Measurements from ENCODE around the gene RALB.

The RALB gene

DNA sequence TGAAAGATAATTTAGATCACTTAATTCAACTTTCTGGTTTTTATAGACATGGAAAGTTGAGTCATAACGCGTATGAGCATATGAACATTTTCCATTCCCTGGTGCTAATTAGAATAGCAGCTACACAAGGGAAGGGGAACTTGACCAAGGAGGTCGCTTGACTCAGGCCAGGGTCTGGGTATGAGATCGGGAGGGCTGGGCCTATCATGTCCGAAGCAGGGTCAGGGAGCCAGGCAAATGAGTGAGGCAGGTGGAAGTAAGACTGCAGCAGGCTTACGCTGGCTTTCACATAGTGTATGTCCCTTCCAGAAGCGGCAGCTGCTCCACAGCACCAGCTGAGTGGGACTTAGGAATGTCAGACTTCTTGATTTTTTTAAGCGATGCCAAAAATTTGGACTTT is 14.7 kb downstream of the RALB start:
- DNase-seq (ENCODE audit: extremely low read depth, insufficient read length): no peak
- TF ChIP-seq, protein P1, sequence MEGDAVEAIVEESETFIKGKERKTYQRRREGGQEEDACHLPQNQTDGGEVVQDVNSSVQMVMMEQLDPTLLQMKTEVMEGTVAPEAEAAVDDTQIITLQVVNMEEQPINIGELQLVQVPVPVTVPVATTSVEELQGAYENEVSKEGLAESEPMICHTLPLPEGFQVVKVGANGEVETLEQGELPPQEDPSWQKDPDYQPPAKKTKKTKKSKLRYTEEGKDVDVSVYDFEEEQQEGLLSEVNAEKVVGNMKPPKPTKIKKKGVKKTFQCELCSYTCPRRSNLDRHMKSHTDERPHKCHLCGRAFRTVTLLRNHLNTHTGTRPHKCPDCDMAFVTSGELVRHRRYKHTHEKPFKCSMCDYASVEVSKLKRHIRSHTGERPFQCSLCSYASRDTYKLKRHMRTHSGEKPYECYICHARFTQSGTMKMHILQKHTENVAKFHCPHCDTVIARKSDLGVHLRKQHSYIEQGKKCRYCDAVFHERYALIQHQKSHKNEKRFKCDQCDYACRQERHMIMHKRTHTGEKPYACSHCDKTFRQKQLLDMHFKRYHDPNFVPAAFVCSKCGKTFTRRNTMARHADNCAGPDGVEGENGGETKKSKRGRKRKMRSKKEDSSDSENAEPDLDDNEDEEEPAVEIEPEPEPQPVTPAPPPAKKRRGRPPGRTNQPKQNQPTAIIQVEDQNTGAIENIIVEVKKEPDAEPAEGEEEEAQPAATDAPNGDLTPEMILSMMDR (IDR thresholded peaks at IDR 0.05; ENCODE audit: insufficient read depth, low read length, poor library complexity, severe bottlenecking): no peak
- Histone ChIP-seq H3K27me3 (replicated peaks; ENCODE audit: control insufficient read depth, insufficient read depth, low read length) (no peaks in the 10 kb centered on the region), H3K36me3 (ENCODE audit: control insufficient read depth, insufficient read depth, low read length) (no peaks in the 10 kb centered on the region; the same call in 1 of the 2 replicates), H3K4me3 (replicated peaks; ENCODE audit: low read depth, low read length) (no peak overlapping the region)

GRCh38 chr2:120269076-120269744 is 16.6 kb downstream of the RALB start:
- TF ChIP-seq, protein P1 (IDR thresholded peaks at IDR 0.05; ENCODE audit: insufficient read depth, low read length, poor library complexity, severe bottlenecking): no peak
- no peak overlapping the region for H3K4me3 ChIP-seq (replicated peaks; ENCODE audit: low read depth, low read length)

GRCh38 chr2:120269816-120270215 is 17.2 kb downstream of the RALB start:
- Histone ChIP-seq H3K27me3 (replicated peaks; ENCODE audit: control insufficient read depth, insufficient read depth, low read length) (no peaks in the 10 kb centered on the region), H3K36me3 (ENCODE audit: control insufficient read depth, insufficient read depth, low read length) (no peaks in the 10 kb centered on the region; the same call in 1 of the 2 replicates), H3K4me3 (replicated peaks; ENCODE audit: low read depth, low read length) (no peak overlapping the region)
- TF ChIP-seq, protein P1 (IDR thresholded peaks at IDR 0.05; ENCODE audit: insufficient read depth, low read length, poor library complexity, severe bottlenecking): no peak
- no peak for DNase-seq (ENCODE audit: extremely low read depth, insufficient read length)

More at GRCh38 chr2:120269076-120269744, 16.6 kb downstream of the RALB start:
- no peak for DNase-seq (ENCODE audit: extremely low read depth, insufficient read length)
- Histone ChIP-seq H3K27me3 (replicated peaks; ENCODE audit: control insufficient read depth, insufficient read depth, low read length) (no peaks in the 10 kb centered on the region), H3K36me3 (ENCODE audit: control insufficient read depth, insufficient read depth, low read length) (no peaks in the 10 kb centered on the region; the same call in 1 of the 2 replicates)

- Histone ChIP-seq H3K27me3 (replicated peaks; ENCODE audit: control insufficient read depth, insufficient read depth, low read length) (no peaks in the 10 kb centered on the region), H3K4me3 (replicated peaks; ENCODE audit: low read depth, low read length) (no peak overlapping the region), H3K36me3 (ENCODE audit: control insufficient read depth, insufficient read depth, low read length) (no peaks in the 10 kb centered on the region; the same call in 1 of the 2 replicates)
- no peak for DNase-seq (ENCODE audit: extremely low read depth, insufficient read length)
- TF ChIP-seq, protein P1 (IDR thresholded peaks at IDR 0.05; ENCODE audit: insufficient read depth, low read length, poor library complexity, severe bottlenecking): no peak
These were observed 19.2 kb downstream of the RALB start for GRCh38 chr2:120271711-120272379.

GRCh38 chr2:120272763-120273481 is 20.3 kb downstream of the RALB start:
- H3K4me3 ChIP-seq (replicated peaks; ENCODE audit: low read depth, low read length): no peak overlapping the region
- TF ChIP-seq, protein P1 (IDR thresholded peaks at IDR 0.05; ENCODE audit: insufficient read depth, low read length, poor library complexity, severe bottlenecking): no peak
- no peak for DNase-seq (ENCODE audit: extremely low read depth, insufficient read length)
- H3K36me3 ChIP-seq (ENCODE audit: control insufficient read depth, insufficient read depth, low read length): no peaks in the 10 kb centered on the region; the same call in 1 of the 2 replicates
- H3K27me3 ChIP-seq (replicated peaks; ENCODE audit: control insufficient read depth, insufficient read depth, low read length): no peaks in the 10 kb centered on the region
